GM21825 (cell line): Measurements from ENCODE around the gene DHX30.
"Not testable (repeated sequence)": the region's sequence is repeated elsewhere in the genome, so short reads cannot be mapped to it uniquely, and the experiment has no call there.

ENCODE experiments used
- ATAC-seq: cut with Tn5 transposase; IDR thresholded peaks from one replicate; pipeline ENCODE4 v1.9.1; 2021; ENCODE audit warnings: mild to moderate bottlenecking, moderate library complexity; ENCODE audit not compliant: unreplicated experiment

DHX30 gene

GRCh38 chr3:47874438-47874837 lies 71.5 kb downstream of the DHX30 start:
- no peak for ATAC-seq

- no peak for ATAC-seq
Observed at GRCh38 chr3:47874913-47875312, 72.0 kb downstream of the DHX30 start.

GRCh38 chr3:47877290-47877689 lies 74.4 kb downstream of the DHX30 start:
- no peak for ATAC-seq

- no peak for ATAC-seq
Observed at GRCh38 chr3:47877719-47878118, 74.8 kb downstream of the DHX30 start.

- no peak for ATAC-seq
Observed at GRCh38 chr3:47882338-47882737, 79.4 kb downstream of the DHX30 start.

- no peak for ATAC-seq
Observed at GRCh38 chr3:47884603-47885002, 81.7 kb downstream of the DHX30 start.

- no peak for ATAC-seq
Observed at GRCh38 chr3:47885168-47885567, 82.2 kb downstream of the DHX30 start.

- not testable (repeated sequence) for ATAC-seq
Observed at GRCh38 chr3:47887991-47888390, 85.1 kb downstream of the DHX30 start.

GRCh38 chr3:47888986-47889757 lies 86.2 kb downstream of the DHX30 start:
- ATAC-seq, result no peak

- ATAC-seq, result no peak
Observed at GRCh38 chr3:47890126-47890827, 87.3 kb downstream of the DHX30 start.

GRCh38 chr3:47890828-47891612 lies 88.1 kb downstream of the DHX30 start:
- no peak for ATAC-seq

- ATAC-seq, result no peak
Observed at GRCh38 chr3:47891613-47892005, 88.7 kb downstream of the DHX30 start.

- no peak for ATAC-seq
Observed at GRCh38 chr3:47892286-47893040, 89.5 kb downstream of the DHX30 start.

- no peak for ATAC-seq
Observed at GRCh38 chr3:47895241-47895640, 92.3 kb downstream of the DHX30 start.

GRCh38 chr3:47896736-47897135 lies 93.8 kb downstream of the DHX30 start:
- no peak for ATAC-seq

GRCh38 chr3:47897954-47898353 lies 95.0 kb downstream of the DHX30 start:
- ATAC-seq, result no peak

- ATAC-seq, result no peak
Observed at GRCh38 chr3:47899495-47900108, 96.7 kb downstream of the DHX30 start.
